Uterus (tissue), 4 donors: ENCODE data around the gene PTCHD1. TPM values are rescaled to one million over a fixed set of nuclear protein-coding genes. Genes with fewer than 3 reads are reported as not detected.

Experiments
- DNase-seq, 2 donors: peaks; one replicate each; pipeline ENCODE4 v3.0.0-alpha.2; 2019 to 2020
- H3K27ac ChIP-seq, 2 donors: fragments of 200-600 bp; sonication (generic); 1 replicate in 1 of 2; 2 replicates in 1 of 2; pipeline ENCODE4 v1.5.1; 2016 to 2018
- H3K27me3 ChIP-seq, 2 donors: fragments of 200-600 bp; sonication (generic); one replicate each; pipeline ENCODE4 v1.5.1; 2018 to 2019; ENCODE audit warnings: control low read depth in 1 of 2
- H3K36me3 ChIP-seq, 2 donors: fragments of 200-600 bp; sonication (generic); one replicate each; pipeline ENCODE4 v1.5.1; 2019; ENCODE audit warnings: control low read depth in 1 of 2
- H3K4me1 ChIP-seq, 2 donors: fragments of 200-600 bp; sonication (generic); one replicate each; pipeline ENCODE4 v1.5.1; 2018 to 2019; ENCODE audit warnings: control low read depth in 1 of 2
- H3K4me3 ChIP-seq, 2 donors: fragments of 200-600 bp; sonication (generic); 1 replicate in 1 of 2; 2 replicates in 1 of 2; pipeline ENCODE4 v1.5.1; 2018 to 2019; ENCODE audit warnings: mild to moderate bottlenecking in 1 of 2
- H3K9me3 ChIP-seq, 2 donors: fragments of 200-600 bp; sonication (generic); one replicate each; pipeline ENCODE4 v1.5.1; 2019; ENCODE audit warnings: control low read depth in 1 of 2
- POLR2A ChIP-seq, 2 donors: fragments of 450-650 bp; IDR thresholded peaks; one replicate each; pipeline ENCODE4 v1.6.1; 2016; ENCODE audit warnings: antibody characterized with exemption in 2 of 2, mild to moderate bottlenecking in 1 of 2, moderate library complexity in 1 of 2
- intact Hi-C: fragments of 100-400 bp; cut with DNase I; formaldehyde crosslinking; loops from one replicate; pipeline ENCODE4 v1.15.1; 2023; ENCODE audit warnings: low total_unique reads
- total RNA-seq, 4 donors: library from RNA; depleted of rRNA in 3 of 4; stranded (reverse); fragments of >200 nt in 3 of 4; gene quantifications; one replicate each; pipeline versions ENCODE4 v1.1.0 to v1.2.4, GENCODE V29; 2014 to 2023
- TF ChIP-seq, protein P1 (sequence below), 4 experiments: fragments of 200-600 bp in 2 of 4; fragments of 450-650 bp in 2 of 4; sonication (generic) in 2 of 4; IDR thresholded peaks; one replicate each; pipeline ENCODE4 v1.5.1; 2016 to 2019; ENCODE audit warnings: antibody characterized with exemption in 4 of 4, mild to moderate bottlenecking in 2 of 4, moderate library complexity in 1 of 4
- donor health status: DM: yes; HTN: yes; CAD: no.

PTCHD1 gene
- total RNA-seq, 4 donors from 2014 or later, result 2.9 to 12.6 (median 5.3) TPM

DNA sequence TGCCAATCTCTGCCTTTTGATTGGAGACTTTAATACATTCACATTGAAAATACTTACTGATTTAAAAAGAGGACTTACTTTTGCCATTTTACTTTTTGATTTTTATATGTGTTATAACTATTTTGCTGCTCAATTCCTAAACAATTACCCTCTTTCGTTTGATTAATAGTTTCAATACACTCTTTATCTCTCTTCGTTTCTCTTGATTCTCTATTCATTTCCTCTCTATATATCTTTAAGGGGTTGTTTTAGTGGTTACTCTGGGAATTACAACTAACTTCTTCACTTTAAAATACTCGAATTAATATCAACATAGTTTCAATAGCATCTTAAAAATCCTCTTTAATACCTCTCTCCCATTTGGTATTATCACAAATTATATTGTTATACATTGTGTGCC lies 116.6 kb downstream of the PTCHD1 start:
- Histone ChIP-seq H3K27ac (no peak overlapping the region), H3K9me3 (no peaks in the 10 kb centered on the region), H3K27me3 (no peaks in the 10 kb centered on the region), H3K4me1 (no peaks in the 10 kb centered on the region), H3K36me3 (no peaks in the 10 kb centered on the region), H3K4me3 (no peak overlapping the region)
- TF ChIP-seq, protein P1, sequence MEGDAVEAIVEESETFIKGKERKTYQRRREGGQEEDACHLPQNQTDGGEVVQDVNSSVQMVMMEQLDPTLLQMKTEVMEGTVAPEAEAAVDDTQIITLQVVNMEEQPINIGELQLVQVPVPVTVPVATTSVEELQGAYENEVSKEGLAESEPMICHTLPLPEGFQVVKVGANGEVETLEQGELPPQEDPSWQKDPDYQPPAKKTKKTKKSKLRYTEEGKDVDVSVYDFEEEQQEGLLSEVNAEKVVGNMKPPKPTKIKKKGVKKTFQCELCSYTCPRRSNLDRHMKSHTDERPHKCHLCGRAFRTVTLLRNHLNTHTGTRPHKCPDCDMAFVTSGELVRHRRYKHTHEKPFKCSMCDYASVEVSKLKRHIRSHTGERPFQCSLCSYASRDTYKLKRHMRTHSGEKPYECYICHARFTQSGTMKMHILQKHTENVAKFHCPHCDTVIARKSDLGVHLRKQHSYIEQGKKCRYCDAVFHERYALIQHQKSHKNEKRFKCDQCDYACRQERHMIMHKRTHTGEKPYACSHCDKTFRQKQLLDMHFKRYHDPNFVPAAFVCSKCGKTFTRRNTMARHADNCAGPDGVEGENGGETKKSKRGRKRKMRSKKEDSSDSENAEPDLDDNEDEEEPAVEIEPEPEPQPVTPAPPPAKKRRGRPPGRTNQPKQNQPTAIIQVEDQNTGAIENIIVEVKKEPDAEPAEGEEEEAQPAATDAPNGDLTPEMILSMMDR (IDR thresholded peaks at IDR 0.05), result no peak
- no peak for TF ChIP-seq POLR2A (IDR thresholded peaks at IDR 0.05)
- intact Hi-C loops, result no loop called here
- no peak for DNase-seq
